Right lobe of liver (tissue), 4 donors: ENCODE data around the gene DDIT3.
"Not testable (repeated sequence)": the region's sequence is repeated elsewhere in the genome, so short reads cannot be mapped to it uniquely, and the experiment has no call there.

Source experiments
- CTCF ChIP-seq, 4 donors: fragments of 200-600 bp in 3 of 4; fragments of 450-650 bp in 1 of 4; IDR thresholded peaks; one replicate each; pipeline versions ENCODE4 v1.5.1 to v1.8.0; 2016 to 2022; ENCODE audit warnings: antibody characterized with exemption in 4 of 4, mild to moderate bottlenecking in 2 of 4
- POLR2A ChIP-seq: fragments of 450-650 bp; IDR thresholded peaks from one replicate; pipeline ENCODE4 v1.6.1; 2017; ENCODE audit warnings: antibody characterized with exemption, mild to moderate bottlenecking
- donor health status: DM: no; HTN: no; CAD: no.
- donor health status: DM: no; HTN: no; CAD: no.
- donor health status: DM: no; HTN: yes; CAD: no.

- TF ChIP-seq POLR2A; CTCF (IDR thresholded peaks at IDR 0.05): not testable (repeated sequence)
Observed at GRCh38 chr12:57502311-57502969, 17.9 kb downstream of the DDIT3 start.
